ENCODE data around the gene RTRAF.

Gene RTRAF

GRCh38 chr14:52051871-52052270, 62.5 kb downstream of the RTRAF start:
- DNase-seq: no peak

DNA sequence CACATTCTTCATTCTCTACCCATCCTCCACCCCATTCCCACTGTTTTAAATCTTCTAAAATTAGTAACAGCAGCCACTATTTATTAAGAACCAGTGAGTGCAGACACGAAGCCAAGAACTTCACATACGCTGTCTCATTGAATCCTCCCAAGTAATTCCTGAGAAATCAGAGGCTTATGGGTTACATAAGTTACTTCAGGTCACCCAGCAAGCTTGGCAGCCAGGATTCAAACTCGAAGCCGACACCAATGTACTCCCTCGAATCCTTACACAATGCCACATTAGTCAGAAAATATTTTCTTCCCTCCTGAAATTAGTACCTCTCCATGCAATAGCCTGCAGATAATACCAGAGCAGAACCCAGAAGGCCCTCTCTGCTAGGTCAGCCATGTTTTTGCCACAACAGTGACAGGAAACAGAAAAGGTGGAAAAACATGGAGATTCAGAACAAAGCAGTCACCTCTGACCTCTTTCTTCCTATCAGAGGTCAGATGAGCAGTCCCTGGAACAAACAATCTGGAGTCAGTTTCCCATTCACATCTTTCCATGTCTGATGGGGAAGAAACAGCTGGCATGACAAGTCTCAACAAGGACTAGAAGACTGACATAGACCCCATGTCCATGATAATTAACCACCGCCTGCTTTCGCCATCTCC, 63.1 kb downstream of the RTRAF start:
- DNase-seq: no peak

- DNase-seq: no peak
These were observed 63.7 kb downstream of the RTRAF start for GRCh38 chr14:52053044-52053443.

DNA sequence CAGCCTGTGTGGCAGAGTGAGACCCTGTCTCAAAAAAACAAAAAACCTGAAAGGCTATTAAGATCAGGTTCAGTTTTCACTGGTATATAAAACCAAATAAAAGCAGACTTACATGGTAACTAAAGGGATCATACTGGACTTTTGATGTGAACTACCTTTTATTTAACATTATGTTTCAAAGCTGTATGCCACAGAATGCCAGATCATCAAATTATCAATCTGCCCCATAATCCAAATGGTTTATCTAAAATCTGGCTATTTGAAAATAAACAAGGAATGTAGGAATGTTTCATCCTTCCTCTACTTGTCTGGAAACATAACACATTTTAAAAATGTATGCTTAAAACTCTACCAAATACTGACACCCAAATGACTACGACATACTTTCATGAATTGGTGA, 65.3 kb downstream of the RTRAF start:
- no peak for DNase-seq

DNA sequence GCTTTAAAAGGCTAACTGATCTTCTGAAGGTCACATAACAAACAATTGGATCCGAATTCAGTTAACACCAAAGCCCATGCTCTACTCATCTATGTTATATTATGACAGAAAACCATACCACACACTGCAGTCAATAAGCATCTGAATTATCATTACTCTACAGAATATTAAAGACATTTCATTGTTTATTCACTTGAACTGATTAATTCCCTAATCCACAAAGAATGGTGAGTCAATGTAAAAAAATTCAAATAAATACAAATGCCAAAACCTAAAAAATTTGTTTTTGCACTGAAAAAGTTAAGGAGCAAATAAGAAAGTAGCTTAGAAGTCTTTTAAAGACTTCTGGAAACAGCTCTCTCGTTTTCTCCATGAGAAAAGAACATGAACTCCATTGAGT, 65.8 kb downstream of the RTRAF start:
- DNase-seq: no peak

- no peak for DNase-seq
These were observed 69.0 kb downstream of the RTRAF start for GRCh38 chr14:52058341-52058740.

DNA sequence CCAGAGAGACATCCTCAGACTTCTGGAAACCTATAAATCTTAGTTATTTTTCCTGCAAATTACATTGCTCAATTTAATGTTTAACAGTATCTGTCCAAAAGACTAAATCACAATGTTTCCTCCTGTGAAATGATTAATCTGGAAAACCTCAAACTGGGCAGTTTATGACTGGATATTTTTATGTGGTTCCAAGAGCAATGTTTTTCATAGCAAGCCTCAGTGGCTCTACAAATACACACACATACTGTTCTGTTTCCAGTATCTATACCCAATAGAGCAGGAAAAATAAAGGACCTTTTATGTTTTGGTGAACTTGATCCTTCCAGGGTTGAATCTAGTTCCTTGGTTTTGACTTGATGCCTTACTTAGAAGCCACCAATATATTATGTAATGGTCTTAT, 70.3 kb downstream of the RTRAF start:
- DNase-seq: no peak

- no peak for DNase-seq
These were observed 70.7 kb downstream of the RTRAF start for GRCh38 chr14:52060080-52060479.
